Transverse colon (tissue), 3 donors: ENCODE results near the gene FAM153A.
"Not testable (repeated sequence)": the region's sequence is repeated elsewhere in the genome, so short reads cannot be mapped to it uniquely, and the experiment has no call there.

Experiments
- CTCF ChIP-seq, 5 experiments: fragments of 200-600 bp in 3 of 5; fragments of 450-650 bp in 2 of 5; sonication (generic) in 3 of 5; IDR thresholded peaks; 1 replicate in 2 of 5; 2 replicates in 3 of 5; pipeline ENCODE4 v1.5.1; 2016 to 2017; ENCODE audit warnings: antibody characterized with exemption in 5 of 5, inconsistent platforms in 3 of 5, mild to moderate bottlenecking in 2 of 5, moderate library complexity in 1 of 5
- POLR2A ChIP-seq: fragments of 450-650 bp; IDR thresholded peaks from one replicate; pipeline ENCODE4 v1.6.1; 2016; ENCODE audit warnings: antibody characterized with exemption, mild to moderate bottlenecking, moderate library complexity

GRCh38 chr5:177819664-177820063, 37.0 kb upstream of the FAM153A start:
- not testable (repeated sequence) for TF ChIP-seq CTCF (IDR thresholded peaks at IDR 0.05); POLR2A
